Thyroid gland (tissue), 4 donors: ENCODE data around the gene ZFP37. TPM values are rescaled to one million over a fixed set of nuclear protein-coding genes. Genes with fewer than 3 reads are reported as not detected.

Source experiments
- DNase-seq, 2 donors: peaks; one replicate each; pipeline ENCODE4 v3.0.0-alpha.2; 2019
- H3K27ac ChIP-seq, 3 donors: fragments of 200-600 bp; sonication (generic); 1 replicate in 2 of 3; 2 replicates in 1 of 3; pipeline ENCODE4 v1.5.1; 2016 to 2019; ENCODE audit warnings: mild to moderate bottlenecking in 1 of 3, moderate library complexity in 1 of 3
- H3K27me3 ChIP-seq: fragments of 200-600 bp; sonication (generic); one replicate; pipeline ENCODE4 v1.5.1; 2019
- H3K36me3 ChIP-seq, 2 donors: fragments of 200-600 bp; sonication (generic); one replicate each; pipeline ENCODE4 v1.5.1; 2016 to 2019
- H3K4me1 ChIP-seq, 2 donors: fragments of 200-600 bp; sonication (generic); one replicate each; pipeline ENCODE4 v1.5.1; 2017 to 2019
- H3K4me3 ChIP-seq, 3 donors: fragments of 200-600 bp; sonication (generic); replicated peaks in 1 of 3; 1 replicate in 2 of 3; 2 replicates in 1 of 3; pipeline ENCODE4 v1.5.1; 2016; ENCODE audit warnings: mild to moderate bottlenecking in 1 of 3
- H3K9me3 ChIP-seq: fragments of 200-600 bp; sonication (generic); one replicate; pipeline ENCODE4 v1.5.1; 2017
- CTCF ChIP-seq, 6 experiments: fragments of 200-600 bp in 3 of 6; fragments of 450-650 bp in 3 of 6; sonication (generic) in 3 of 6; IDR thresholded peaks; one replicate each; pipeline ENCODE4 v1.5.1; 2016 to 2019; ENCODE audit warnings: antibody characterized with exemption in 6 of 6, mild to moderate bottlenecking in 2 of 6, inconsistent platforms in 1 of 6, moderate library complexity in 1 of 6
- POLR2A ChIP-seq, 2 donors: fragments of 450-650 bp; IDR thresholded peaks; one replicate each; pipeline ENCODE4 v1.6.1; 2017; ENCODE audit warnings: antibody characterized with exemption in 2 of 2, mild to moderate bottlenecking in 2 of 2, moderate library complexity in 1 of 2
- WGBS, 2 donors: methylation state at CpG; one replicate each; pipeline ENCODE4 v1.1.5; 2017; 5-methylcytosine and 5-hydroxymethylcytosine counted together
- intact Hi-C: fragments of 100-400 bp; cut with DNase I; formaldehyde crosslinking; loops from one replicate; pipeline ENCODE4 v1.15.1; 2023
- total RNA-seq, 4 donors: library from RNA; depleted of rRNA; stranded (reverse); fragments of >200 nt; gene quantifications; one replicate each; pipeline ENCODE4 v1.2.3, GENCODE V29; 2016

ZFP37 gene
- total RNA-seq, 4 donors from 2014 or later: 3.2 to 5.8 (median 4.6) TPM

- intact Hi-C loops: no loop called here
- no peak overlapping the region for H3K4me3 ChIP-seq
- H3K9me3 ChIP-seq: no peaks in the 10 kb centered on the region
These were observed 44.0 kb downstream of the ZFP37 start for GRCh38 chr9:113012492-113012891.

GRCh38 chr9:113011911-113012381, 44.6 kb downstream of the ZFP37 start, which contains the start of gene ZNF883:
Gene ZNF883 (minus strand): TSS chr9:113012192.
- no peaks in the 10 kb centered on the region for H3K4me1 ChIP-seq
- H3K36me3 ChIP-seq: no peaks in the 10 kb centered on the region
- H3K27me3 ChIP-seq: no peaks in the 10 kb centered on the region
- peak; percentile 5 to 20 for DNase-seq
- WGBS, 2 donors: 2% methylated on average over 29 to 30 of the region's 30 CpGs
- intact Hi-C loops: no loop called here
- H3K9me3 ChIP-seq: no peaks in the 10 kb centered on the region
- no peak within 1 kb of the TSS for H3K4me3 ChIP-seq
- H3K27ac ChIP-seq: no peak within 1 kb of the TSS
- no peak for TF ChIP-seq POLR2A (IDR thresholded peaks at IDR 0.05)
- TF ChIP-seq CTCF (IDR thresholded peaks at IDR 0.05): no peak

More at GRCh38 chr9:113012492-113012891, 44.0 kb downstream of the ZFP37 start:
- 28 to 30% methylated on average over 9 of the region's 9 CpGs for WGBS, 2 donors
- no peaks in the 10 kb centered on the region for H3K27me3 ChIP-seq
- H3K36me3 ChIP-seq: no peaks in the 10 kb centered on the region
- no peak overlapping the region for H3K27ac ChIP-seq
- TF ChIP-seq POLR2A (IDR thresholded peaks at IDR 0.05): no peak
- no peak for TF ChIP-seq CTCF (IDR thresholded peaks at IDR 0.05)
- no peak for DNase-seq
- no peaks in the 10 kb centered on the region for H3K4me1 ChIP-seq

- 61 to 64% methylated on average over 1 of the region's 1 CpG for WGBS, 2 donors
- no peaks in the 10 kb centered on the region for H3K4me1 ChIP-seq
- no peaks in the 10 kb centered on the region for H3K9me3 ChIP-seq
- intact Hi-C loops: no loop called here
- no peaks in the 10 kb centered on the region for H3K36me3 ChIP-seq
- H3K4me3 ChIP-seq: no peak overlapping the region
- H3K27me3 ChIP-seq: no peaks in the 10 kb centered on the region
- TF ChIP-seq CTCF (IDR thresholded peaks at IDR 0.05) (no peak), POLR2A (IDR thresholded peaks at IDR 0.05) (no peak)
- DNase-seq: no peak
- H3K27ac ChIP-seq: no peak overlapping the region
These were observed 50.7 kb downstream of the ZFP37 start for GRCh38 chr9:113005777-113006176.

DNA sequence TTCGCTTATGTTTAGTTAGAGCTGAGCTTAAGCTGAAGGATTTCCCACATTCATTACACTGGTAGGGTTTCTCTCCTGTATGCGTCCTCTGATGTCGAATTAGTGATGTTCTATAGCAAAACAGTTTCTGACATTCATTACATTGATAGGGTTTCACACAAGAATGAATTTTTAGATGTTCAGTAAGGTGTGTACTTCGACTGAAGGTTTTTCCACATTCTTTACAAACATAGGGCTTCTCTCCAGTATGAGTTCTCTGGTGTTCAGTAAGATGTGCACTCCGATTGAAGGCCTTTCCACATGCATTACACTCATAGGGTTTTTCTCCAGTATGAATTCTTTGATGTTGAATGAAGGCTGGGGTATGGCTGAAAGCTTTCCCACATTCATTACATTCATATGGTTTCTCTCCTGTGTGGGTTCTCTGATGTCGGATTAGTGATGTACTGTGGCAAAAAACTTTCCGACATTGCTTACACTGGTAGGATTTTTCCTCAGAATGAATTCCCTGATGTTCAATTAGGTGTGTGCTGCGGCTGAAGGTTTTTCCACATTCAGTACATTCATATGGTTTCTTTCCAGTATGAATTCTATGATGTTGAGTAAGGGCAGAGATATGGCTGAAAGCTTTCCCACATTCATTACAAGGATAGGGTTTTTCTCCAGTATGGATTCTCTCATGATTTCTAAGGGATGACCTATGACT, 59.1 kb downstream of the ZFP37 start:
- H3K27ac ChIP-seq: no peak overlapping the region
- 94 to 96% methylated on average over 8 of the region's 8 CpGs for WGBS, 2 donors
- no peaks in the 10 kb centered on the region for H3K36me3 ChIP-seq
- no peak for DNase-seq
- intact Hi-C loops: no loop called here
- TF ChIP-seq POLR2A (IDR thresholded peaks at IDR 0.05) (no peak), CTCF (IDR thresholded peaks at IDR 0.05) (no peak)
- H3K4me3 ChIP-seq: no peak overlapping the region
- no peaks in the 10 kb centered on the region for H3K4me1 ChIP-seq
- H3K27me3 ChIP-seq: no peaks in the 10 kb centered on the region
- H3K9me3 ChIP-seq: no peaks in the 10 kb centered on the region

Other genes starting within 250 kb of the ZFP37 start
- under 1 TPM in 1 of 4 donors, not detected in 3; 0.27 TPM for gene SLC46A2, start 165.8 kb downstream of the ZFP37 start, total RNA-seq
- 1 to 10 TPM in 1 of 4 donors, under 1 TPM in 3; 0.33 to 3.0 (median 0.59) TPM for gene ZNF883, start 44.5 kb downstream of the ZFP37 start, total RNA-seq
- 10 to 100 TPM; 12.4 to 27.5 (median 18.3) TPM for gene SLC31A2, start 94.3 kb upstream of the ZFP37 start, total RNA-seq
- 10 to 100 TPM; 25.0 to 30.6 (median 29.1) TPM for gene FKBP15, start 164.6 kb upstream of the ZFP37 start, total RNA-seq
- 10 to 100 TPM; 12.0 to 21.6 (median 19.5) TPM for gene SLC31A1, start 164.8 kb upstream of the ZFP37 start, total RNA-seq
- 10 to 100 TPM; 23.0 to 73.5 (median 38.3) TPM for gene CDC26, start 218.8 kb upstream of the ZFP37 start, total RNA-seq
- 10 to 100 TPM; 17.7 to 25.8 (median 21.7) TPM for gene PRPF4, start 218.9 kb upstream of the ZFP37 start, total RNA-seq
- gene RNF183, start 246.7 kb upstream of the ZFP37 start, total RNA-seq: not detected